H54 (cell line): Measurements from ENCODE around the gene DCAF11.

Experiments used
- DNase-seq: peaks from one replicate; pipeline ENCODE4 v3.0.0; 2011; ENCODE audit warnings: low spot score, mixed read lengths; ENCODE audit not compliant: insufficient read length
- FAIRE-seq: peaks from 3 replicates; lab custom pipeline; 2011; peaks lifted over from hg19 to GRCh38; lab: Jason Lieb, UNC
- POLR2A ChIP-seq: IDR thresholded peaks from 2 replicates; pipeline ENCODE4 v1.6.1; 2011; ENCODE audit warnings: low read depth, mild to moderate bottlenecking, low read length

The DCAF11 gene

GRCh38 chr14:24072881-24073877, 41.4 kb upstream of the DCAF11 start:
- TF ChIP-seq POLR2A, result no peak
- no peak for FAIRE-seq
- no peak for DNase-seq

- no peak for FAIRE-seq
- no peak for DNase-seq
- TF ChIP-seq POLR2A, result no peak
These were observed 39.7 kb upstream of the DCAF11 start for GRCh38 chr14:24074625-24075484.

GRCh38 chr14:24075485-24076301, 38.9 kb upstream of the DCAF11 start:
- no peak for DNase-seq
- no peak for TF ChIP-seq POLR2A
- FAIRE-seq, result no peak

GRCh38 chr14:24076302-24076601, 38.3 kb upstream of the DCAF11 start:
- no peak for TF ChIP-seq POLR2A
- FAIRE-seq (no peak), DNase-seq (no peak)

- DNase-seq (no peak), FAIRE-seq (no peak)
- no peak for TF ChIP-seq POLR2A
These were observed 37.5 kb upstream of the DCAF11 start for GRCh38 chr14:24077086-24077485.

GRCh38 chr14:24078146-24078545, 36.4 kb upstream of the DCAF11 start:
- TF ChIP-seq POLR2A, result no peak
- DNase-seq (no peak), FAIRE-seq (no peak)

GRCh38 chr14:24079491-24080141, 35.0 kb upstream of the DCAF11 start:
- FAIRE-seq, result no peak
- DNase-seq, result no peak
- TF ChIP-seq POLR2A, result no peak

GRCh38 chr14:24080142-24080530, 34.4 kb upstream of the DCAF11 start:
- DNase-seq (no peak), FAIRE-seq (no peak)
- TF ChIP-seq POLR2A, result no peak

- DNase-seq, result peak; percentile 34
- FAIRE-seq, result no peak
These were observed 33.5 kb upstream of the DCAF11 start for GRCh38 chr14:24080888-24081738.

GRCh38 chr14:24081739-24082211, 32.8 kb upstream of the DCAF11 start:
- DNase-seq (no peak), FAIRE-seq (no peak)
- TF ChIP-seq POLR2A, result no peak

More at GRCh38 chr14:24080888-24081738, 33.5 kb upstream of the DCAF11 start:
- 0 out of 2 replicates have a peak, but pooled peaks have one; percentile 25 for TF ChIP-seq POLR2A

- no peak for TF ChIP-seq POLR2A
- FAIRE-seq, result no peak
- DNase-seq, result no peak
These were observed 32.0 kb upstream of the DCAF11 start for GRCh38 chr14:24082411-24083080.

GRCh38 chr14:24083462-24083861, 31.1 kb upstream of the DCAF11 start:
- DNase-seq, result no peak
- TF ChIP-seq POLR2A, result no peak
- FAIRE-seq, result no peak
